Stimulated activated CD8-positive, alpha-beta memory T cell treated with anti-CD3 and anti-CD28 coated beads, Interleukin-7, amount 100 ng/mL, for 4 hours (primary cell): ENCODE results near the gene OR10H5.
"Not testable (repeated sequence)": the region's sequence is repeated elsewhere in the genome, so short reads cannot be mapped to it uniquely, and the experiment has no call there.

Experiments used
- DNase-seq, 2 donors: peaks; one replicate each; pipeline ENCODE4 v3.0.0-alpha.2; 2020; ENCODE audit warnings: low read depth in 2 of 2

The OR10H5 gene, protein sequence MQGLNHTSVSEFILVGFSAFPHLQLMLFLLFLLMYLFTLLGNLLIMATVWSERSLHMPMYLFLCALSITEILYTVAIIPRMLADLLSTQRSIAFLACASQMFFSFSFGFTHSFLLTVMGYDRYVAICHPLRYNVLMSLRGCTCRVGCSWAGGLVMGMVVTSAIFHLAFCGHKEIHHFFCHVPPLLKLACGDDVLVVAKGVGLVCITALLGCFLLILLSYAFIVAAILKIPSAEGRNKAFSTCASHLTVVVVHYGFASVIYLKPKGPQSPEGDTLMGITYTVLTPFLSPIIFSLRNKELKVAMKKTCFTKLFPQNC

GRCh38 chr19:15787611-15788155, at the start of gene OR10H5:
OR10H5 (plus strand) TSS chr19:15787661; CDS start chr19:15794049, 6,388 bp downstream.
- DNase-seq: no peak

DNA sequence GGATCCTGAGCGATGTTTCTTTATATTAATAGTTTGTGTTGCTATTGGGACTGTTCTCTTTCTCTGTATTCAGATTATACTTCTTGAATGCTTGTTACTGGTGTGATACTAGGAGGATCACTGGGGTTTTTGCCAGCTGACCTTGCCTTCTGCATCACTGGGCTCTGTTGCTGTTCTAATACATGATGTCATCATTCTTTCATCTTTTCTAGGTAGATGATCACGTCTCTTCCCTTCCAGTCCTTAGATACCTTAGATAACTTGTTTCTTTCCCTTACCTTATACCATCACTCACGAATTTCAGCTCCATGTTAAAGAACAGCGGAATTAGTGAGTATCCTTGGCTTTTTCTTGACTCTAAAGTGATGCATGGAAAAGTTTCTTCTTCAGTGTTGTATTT, 49.7 kb upstream of the OR10H5 start, which contains the start of gene OR10H3:
Gene OR10H3 (plus strand): TSS at position 264 of the 400 bp plus-strand sequence. CDS start 3,408 bp downstream, outside the sequence.
- DNase-seq: no peak

- no peak for DNase-seq
These were observed 46.7 kb upstream of the OR10H5 start for GRCh38 chr19:15740785-15741184.

- DNase-seq: no peak
These were observed 39.2 kb upstream of the OR10H5 start for GRCh38 chr19:15748239-15748638.

- no peak for DNase-seq
These were observed 29.1 kb upstream of the OR10H5 start for GRCh38 chr19:15758379-15758778.

DNA sequence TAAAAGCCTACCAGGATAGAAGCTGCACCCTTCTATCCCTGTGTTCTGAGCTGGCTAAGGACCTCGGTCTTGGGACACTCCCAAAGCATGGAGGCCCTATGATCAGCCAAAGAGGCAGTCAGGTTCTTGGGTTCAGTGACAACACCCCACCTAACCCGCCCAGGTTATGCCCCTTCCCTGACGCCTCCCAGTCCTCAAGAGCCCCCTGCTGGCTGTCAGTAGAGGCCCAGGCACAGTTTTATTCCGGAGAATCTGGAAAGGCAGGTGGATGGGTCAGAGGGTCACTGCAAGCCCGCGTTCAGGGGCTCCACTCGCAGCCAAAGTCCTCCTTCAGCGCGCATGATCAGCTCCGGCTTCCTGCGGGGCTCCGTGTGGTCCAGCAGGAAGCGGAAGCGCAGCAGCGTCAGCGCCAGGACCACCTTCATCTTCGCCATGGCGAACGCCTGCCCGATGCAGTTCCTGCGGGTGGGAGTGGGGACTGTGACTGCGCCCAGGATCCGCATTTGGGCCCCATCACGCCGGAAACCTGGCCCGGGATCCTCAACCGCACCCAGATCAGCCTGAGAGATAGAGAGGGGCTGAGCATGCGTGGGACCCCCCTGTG, 27.4 kb upstream of the OR10H5 start:
- no peak for DNase-seq

- DNase-seq: no peak
These were observed 17.9 kb upstream of the OR10H5 start for GRCh38 chr19:15769586-15769985.

- not testable (repeated sequence) for DNase-seq
These were observed 13.3 kb upstream of the OR10H5 start for GRCh38 chr19:15774159-15774558.

- no peak for DNase-seq
These were observed 12.2 kb upstream of the OR10H5 start for GRCh38 chr19:15775249-15775648.

DNA sequence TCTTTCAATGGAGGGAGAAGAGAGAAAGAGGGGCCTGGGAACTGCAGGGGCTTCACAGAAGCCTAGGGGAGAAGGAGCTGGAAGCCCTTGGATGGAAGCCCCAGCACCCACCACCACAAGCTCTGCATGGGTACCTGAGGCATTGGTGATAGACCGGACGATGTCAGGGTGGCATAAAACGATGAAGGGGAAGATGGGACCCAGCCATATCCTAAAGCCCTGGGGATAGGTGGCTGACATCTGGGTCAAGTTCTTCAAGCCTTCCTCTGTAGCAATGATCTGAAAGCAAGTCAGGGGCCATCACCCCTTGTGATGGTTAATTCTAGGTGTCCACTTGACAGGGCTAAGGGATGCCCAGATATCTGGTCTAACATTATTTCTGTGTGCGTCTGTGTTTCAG, 11.2 kb upstream of the OR10H5 start:
- DNase-seq: no peak

DNA sequence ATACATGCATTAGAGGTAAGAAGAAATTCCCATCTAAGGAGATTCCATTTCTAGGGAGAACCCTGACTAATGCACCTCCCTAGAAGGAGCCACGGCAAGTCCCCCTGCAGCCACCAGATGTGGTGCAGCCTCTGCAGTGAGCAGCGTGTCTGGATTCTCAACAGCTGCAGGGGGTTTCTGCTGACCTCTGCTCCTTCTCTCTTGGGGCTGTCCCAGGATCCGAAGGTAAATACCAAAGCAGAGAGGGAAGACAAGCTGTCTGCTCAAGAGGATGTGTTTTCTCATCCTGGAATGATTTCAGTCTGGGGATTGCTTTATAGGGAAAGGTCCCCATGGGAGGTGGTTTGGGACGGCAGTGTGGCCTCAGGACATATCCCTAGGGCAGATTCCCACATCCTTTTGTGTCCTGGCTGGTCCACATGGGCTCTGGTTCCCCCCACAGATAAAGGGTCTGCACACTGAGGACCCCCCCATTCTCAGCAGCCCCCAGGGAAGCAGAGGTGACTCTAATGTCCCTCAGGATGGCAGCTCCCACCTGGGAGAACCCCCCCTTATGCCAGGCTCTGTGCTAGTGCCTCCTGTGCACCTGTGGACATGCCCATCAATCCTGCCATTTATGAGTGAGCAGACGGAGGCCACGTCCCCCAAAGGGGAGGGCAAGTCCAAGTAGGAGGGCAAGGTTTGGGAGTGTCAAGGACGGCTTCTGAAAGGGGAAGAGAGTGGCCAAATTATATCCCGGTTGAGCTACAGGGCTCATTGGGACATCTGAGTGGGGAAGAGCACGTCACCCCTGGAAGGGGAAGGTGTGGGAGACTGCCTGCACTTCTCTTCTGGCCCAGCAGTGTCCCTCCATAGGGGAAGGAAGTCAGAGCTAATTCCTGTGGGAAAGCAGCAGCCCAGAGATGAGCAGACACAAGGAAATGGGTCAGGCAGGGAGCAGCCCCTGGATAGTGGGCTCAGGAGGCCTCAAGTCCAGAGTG, 10.2 kb upstream of the OR10H5 start:
- no peak for DNase-seq

DNA sequence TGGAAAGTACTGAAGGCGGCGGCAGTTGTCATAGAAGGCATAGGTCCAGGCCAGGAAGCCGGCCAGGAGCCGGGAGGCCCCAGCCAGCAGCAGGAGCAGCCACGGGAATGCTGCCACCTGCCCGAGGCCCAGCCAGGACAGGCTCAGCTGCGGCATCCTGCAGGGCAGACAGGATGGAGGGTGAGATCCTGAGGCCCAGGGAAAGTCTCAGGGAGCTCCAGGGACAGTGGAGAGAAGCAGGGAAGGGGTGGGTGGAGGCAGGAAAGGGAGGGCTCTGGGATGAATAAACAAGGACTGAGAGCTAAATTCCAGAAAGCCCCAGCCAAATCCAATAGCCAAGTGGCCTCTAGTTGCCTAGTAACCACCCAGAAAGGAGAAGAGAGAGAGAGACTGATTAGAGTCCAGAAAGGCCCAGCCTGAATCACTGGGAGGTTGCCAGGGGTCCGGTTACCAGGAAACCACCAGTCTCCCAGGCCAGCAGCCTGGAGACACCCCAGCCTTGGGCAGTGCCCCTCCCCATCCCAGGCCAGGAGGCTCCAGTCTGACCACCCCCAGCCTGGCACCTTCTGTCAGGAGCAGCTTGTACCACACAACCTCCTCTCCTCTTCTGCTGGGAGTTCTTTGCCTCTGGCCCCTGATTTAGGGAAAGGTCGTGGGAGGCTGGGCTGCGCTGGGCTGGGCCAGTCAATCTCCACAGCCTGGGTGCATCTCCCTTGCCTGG, 7.5 kb upstream of the OR10H5 start:
- DNase-seq: no peak

DNA sequence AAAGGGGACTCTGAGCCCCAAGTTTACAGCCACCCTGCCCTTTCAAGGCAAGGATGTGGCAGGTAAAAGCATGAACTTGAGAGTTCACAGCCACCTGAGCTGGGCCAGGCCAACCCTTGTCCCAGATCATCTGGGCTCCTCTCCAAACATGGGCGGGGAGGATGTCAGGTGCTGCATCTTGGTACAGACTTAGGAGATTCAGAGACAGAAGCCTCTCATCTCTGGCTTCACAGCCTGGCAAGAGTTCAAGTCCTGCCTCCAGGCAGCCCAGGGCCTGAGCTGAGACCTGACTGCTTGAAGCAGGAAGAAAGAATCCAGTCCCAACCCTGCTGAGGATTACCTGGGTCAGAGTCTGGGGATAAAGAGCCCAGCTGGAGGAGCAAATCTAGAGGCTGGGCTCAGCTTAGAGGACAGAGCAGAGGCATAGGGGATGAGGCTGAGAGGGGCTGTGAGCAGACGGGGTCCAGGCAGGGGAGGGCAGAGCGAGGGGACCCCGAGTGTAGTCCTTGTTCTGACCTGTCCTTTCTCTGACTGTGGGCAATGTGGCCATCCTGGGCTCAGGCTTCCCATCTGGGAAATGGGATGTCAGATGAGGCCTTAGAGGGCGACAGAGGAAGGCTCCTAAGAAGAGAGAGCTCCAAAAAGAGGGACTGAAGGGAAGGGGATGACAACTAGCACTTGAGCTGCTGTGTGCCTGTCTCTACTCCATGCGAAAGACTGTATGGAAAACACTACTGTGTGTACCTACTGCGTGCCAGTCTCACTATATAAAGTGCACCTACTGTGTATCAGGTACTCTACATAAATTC, 6.6 kb upstream of the OR10H5 start:
- no peak for DNase-seq

DNA sequence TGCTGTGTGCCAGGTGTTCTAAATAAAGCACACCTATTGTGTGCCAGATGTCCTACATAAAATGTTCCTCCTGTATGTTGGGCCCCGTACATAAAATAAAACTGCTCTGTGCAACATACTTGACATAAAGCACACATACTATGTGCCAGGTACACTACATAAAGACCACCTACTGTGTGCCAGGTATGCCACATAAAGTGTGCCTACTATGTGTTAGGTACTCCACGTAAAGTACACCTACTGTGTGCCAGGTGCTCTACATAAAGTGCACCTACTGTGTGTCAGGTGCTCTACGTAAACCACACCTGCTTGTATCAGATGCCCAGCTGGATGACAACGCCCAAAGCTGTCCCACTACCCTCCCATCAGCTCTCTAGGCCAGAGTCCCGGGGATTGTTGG, 5.8 kb upstream of the OR10H5 start:
- no peak for DNase-seq

DNA sequence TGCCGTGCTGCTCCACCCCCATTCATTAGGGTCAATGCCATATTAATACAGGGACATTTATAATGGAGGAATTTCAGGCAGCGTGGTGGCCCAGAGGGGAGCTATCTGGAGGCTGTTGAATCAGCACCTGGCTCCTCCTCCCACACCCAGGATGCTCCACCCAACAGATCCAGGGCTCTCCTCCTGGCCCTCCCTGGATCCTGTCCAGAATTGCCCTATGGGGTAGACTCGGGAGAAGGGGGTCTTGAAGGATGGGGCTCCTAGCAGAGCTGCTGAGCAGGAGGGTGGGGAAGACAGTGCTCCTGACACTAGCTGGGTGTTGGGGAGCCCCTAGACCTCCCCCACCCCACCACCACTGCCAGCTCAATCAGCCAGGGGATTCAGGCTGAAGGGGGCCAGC, 5.2 kb upstream of the OR10H5 start:
- no peak for DNase-seq

DNA sequence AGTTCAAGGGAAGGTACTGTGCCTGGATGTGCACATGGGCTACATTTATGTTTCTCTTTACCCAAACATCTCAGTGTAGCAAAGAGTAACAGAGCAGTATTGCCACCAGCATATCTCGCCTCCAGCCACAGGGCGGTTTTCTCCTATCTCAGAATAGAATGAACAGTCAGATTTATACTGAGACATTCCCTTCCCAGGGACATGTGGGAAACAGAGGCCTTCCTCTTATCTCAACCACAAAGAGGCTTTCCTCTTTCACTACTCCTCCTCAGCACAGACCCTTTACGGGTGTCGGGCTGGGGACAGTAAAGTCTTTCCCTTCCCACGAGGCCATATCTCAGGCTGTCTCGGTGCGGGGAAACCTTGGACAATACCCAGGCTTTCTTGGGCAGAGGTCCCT, 4.6 kb upstream of the OR10H5 start:
- not testable (repeated sequence) for DNase-seq

DNA sequence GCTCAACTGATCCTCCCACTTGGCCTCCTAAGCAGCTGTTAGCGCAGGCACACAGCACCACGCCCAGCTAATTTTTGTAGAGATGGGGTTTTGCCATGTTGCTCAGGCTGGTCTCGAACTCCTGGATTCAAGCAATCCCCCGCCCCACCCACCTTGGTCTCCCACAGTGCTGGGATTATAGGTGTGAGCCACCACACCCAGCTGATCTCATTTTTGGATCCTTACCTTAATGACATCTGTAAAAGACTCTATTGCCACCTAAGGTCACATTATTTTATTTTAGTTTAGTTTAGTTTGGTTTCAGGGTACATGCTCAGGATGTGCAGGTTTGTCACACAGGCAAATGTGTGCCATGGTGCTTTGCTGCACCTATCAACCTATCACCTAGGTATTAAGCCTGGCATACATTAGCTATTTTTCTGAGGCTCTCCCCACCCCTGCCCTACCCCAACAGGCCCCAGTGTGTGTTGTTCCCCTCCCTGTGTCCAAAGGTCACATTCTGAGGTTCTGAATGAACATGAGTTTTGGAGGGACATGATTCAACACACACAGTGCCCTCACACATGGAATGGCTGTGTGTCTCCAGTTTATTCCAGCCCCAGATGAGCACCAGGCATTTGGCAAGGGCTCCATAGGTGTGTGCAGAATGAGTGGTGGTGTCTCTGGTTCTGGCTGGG, 1.3 kb downstream of the OR10H5 start:
- DNase-seq: no peak

DNA sequence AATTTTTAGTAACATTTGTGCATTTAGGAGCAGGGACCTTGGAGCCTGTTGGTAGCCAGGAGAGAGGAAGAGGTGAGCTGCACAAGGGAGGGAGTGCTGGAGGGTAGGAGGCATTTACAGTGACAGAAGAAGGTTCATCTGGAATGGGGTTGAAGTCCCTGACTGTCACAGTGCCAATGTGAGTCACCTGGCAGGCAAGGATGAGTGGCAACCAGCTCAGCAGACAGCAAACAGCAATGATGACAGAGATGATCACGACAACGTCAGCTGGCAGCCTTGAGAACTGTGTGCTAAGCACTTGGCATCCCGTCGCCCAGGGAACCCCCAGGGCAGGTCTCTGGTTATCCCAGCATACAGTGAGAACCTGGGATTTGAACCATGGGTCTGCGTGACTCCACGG, 2.6 kb downstream of the OR10H5 start:
- DNase-seq: no peak

GRCh38 chr19:15794279-15794678, 6.8 kb downstream of the OR10H5 start:
- not testable (repeated sequence) for DNase-seq

DNA sequence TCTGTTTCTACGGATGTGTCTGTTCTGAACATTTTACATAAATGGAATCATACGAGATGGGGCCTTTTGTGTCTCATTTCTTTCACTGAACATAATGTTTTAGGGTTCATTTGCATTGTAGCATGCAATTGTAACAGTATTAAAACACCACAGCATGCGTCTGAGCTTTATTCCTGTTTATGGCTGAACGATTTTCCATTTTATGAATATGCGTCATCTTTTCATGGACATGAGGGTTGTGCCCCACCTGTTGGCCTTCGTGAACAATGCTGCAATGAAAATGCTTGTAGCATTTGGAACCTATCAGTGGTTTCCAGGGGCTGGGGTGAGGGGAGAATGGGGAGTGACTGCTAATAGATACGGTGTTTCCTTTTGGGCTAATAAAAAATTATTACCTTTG, 22.9 kb downstream of the OR10H5 start:
- no peak for DNase-seq
